NCI-H2196 (cell line): ENCODE data around the gene ASH1L.
"Not testable (repeated sequence)": the region's sequence is repeated elsewhere in the genome, so short reads cannot be mapped to it uniquely, and the experiment has no call there.

Experiments
- DNase-seq: peaks from one replicate; lab custom pipeline; 2025; ENCODE audit not compliant: unreplicated experiment; lab: John Stamatoyannopoulos, UW

The ASH1L gene

DNA sequence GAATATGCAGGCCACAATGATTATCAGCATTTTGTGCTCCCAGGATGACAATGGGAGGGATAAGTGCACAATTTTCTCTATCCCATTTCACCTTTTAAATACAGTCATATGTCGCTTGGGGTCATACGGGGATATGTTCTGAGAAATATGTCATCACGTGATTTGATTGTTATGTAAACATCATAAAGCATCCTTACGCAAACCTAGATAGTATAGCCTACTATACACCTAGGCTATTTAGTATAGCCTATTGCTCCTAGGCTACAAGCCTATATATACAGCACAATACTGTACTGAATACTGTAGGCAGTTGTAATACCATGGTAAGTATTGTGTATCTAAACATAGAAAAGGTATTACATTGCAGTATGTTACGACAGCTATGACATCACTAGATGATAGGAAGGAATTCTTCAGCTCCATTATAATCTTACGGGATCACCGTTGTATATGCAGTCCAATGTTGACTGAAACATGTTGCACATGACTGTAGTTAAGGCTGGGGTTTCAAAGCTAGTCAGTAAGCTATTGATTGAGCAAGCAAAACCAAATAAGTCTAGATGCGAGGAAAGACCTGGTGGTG lies 223.0 kb downstream of the ASH1L start:
- no peak for DNase-seq

DNA sequence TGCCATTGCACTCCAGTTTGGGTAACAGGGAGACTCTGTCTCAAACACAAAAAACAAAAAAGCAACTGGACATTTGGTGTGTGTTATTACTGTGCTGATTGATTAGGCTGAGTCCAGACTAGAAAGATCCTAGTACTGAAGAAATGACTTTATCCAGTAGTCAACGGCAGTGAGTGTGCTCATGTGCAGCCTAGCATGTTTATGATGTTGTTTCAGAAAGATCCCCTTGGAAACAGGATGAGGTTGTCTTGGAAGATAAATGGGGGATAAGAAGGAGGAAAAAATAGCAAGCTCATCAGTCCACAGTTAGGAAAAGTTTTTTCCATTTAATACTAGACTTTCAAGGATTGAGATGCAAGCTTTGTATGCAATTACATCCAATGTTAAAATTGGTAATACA lies 227.6 kb downstream of the ASH1L start:
- no peak for DNase-seq

GRCh38 chr1:155329980-155330598 lies 232.5 kb downstream of the ASH1L start:
- peak; percentile 15 for DNase-seq

DNA sequence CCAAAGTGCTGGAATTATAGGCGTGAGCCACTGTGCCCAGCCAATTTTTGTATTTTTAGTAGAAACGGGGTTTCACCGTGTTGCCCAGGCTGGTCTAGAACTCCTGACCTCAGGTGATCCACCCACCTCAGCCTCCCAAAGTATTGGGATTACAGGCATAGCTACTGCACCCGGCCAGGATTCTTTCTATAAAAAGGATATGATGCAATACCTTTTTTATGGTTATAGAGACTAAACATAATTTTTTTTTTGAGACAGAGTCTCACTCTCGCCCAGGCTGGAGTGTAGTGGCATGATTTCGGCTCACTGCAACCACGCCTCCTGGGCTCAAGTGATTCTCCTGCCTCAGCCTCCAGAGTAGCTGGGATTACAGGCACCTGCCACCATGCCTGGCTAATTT lies 233.7 kb downstream of the ASH1L start:
- not testable (repeated sequence) for DNase-seq

DNA sequence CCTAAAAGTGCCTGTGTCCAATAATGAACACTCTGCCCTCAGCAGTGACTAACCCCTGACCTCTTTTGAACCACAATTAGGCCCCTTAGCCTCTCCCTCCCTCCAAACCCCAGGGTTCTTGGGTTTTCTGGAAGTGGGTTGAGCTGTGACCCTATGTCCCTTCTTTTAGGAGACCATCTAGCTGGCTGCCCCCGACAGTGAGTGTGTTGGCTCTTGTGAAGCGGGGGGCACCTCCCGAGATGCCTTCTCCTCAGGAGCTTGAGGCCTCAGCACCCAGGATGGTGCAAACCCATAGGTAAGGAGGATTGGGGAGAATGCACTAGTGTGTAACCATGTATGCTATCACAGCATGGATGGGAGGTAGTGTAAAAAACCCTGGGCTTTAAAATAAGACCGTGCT lies 234.6 kb downstream of the ASH1L start:
- no peak for DNase-seq

DNA sequence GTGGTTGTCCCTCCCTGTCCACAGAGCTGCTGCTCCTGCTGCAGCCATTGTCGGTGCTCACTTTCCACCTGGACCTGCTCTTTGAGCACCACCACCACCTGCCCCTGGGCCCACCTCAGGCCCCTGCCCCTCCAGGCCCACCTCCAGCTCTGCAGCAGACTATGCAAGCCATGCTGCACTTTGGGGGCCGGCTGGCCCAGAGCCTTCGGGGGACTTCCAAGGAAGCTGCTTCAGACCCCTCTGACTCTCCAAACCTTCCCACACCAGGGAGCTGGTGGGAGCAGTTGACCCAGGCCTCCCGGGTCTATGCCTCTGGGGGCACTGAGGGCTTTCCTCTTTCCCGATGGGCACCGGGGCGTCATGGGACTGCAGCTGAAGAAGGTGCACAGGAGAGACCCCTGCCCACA lies 236.0 kb downstream of the ASH1L start:
- no peak for DNase-seq

DNA sequence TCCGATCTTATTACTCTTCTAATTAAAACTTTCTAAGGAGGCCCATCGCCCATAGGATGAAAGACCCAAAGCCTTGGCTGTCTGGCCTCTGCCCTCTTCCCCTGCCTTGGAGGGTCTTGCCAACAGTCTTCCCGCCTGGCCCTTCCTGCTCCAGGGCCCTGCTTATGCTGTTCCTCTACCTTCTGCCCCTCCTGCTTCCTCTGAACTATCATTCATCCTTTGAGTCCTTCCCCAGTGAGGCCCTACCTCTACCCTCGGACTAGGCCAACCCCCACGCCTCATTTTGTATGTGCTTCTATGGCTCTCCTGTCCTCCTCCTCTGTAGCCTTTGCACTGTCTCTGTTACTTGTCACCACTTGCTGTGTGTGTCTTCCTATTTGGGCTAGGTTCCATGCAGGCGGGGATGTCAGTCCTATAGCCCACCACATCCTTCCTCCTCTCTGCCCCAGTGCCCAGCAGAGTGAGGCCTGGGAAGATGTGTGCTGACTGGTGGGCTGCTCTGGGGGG lies 236.5 kb downstream of the ASH1L start:
- DNase-seq, result no peak

DNA sequence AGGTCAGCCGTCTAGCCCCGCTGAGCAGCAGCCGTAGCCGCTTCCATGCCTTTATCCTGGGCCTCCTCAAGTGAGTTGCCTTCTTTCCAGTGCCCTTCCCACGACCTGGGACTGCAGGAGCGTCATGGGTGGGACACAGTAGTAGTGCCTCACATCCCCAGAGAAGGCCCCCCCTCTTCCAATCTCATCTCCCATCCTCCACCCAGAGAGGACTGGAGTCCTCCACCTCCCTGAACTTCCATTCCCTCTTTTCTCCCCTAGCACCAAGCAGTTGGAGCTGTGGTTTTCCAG lies 237.1 kb downstream of the ASH1L start:
- DNase-seq, result no peak

DNA sequence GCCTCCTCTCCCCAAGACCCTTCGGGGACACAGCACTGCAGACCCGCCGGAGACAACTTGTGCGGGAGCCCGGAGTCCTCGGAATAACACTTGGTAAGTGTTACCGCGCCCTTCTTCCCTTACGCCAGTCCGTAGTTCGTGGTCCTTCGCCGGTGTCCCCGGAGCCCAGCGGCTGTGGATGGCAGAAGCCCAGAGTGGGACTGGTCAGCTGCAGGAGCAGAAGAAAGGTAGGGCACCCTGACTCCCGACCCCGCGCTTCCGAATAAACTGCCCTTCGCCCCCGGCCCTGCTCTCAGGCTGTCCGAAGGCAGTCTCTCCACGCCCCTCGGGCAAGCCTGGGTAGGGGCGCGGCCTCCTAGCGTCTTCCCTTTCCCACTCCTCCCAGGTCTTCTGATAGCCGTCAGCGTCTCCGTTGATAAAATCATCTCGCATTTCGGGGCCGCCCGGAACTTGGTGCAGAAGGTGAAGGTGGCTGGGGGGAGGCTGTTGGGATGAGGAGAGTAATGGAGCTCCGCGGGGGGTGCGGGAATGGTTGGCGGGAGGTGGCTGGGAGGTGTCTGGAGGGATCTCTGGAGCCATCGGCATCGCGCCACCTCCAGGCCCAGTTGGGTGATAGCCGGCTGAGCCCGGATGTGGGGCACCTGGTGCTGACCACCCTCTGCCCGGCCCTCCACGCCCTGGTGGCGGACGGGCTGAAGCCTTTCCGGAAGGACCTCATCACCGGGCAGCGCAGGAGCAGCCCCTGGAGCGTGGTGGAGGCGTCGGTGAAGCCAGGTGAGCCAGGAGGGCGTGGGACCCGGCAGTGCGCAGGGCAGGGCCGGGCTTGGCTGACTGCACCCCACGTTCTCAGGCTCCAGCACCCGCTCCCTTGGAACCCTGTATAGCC lies 237.6 kb downstream of the ASH1L start:
- peak; percentile 73 for DNase-seq

GRCh38 chr1:155324037-155324716 lies 238.4 kb downstream of the ASH1L start:
- peak; percentile 93 for DNase-seq

DNA sequence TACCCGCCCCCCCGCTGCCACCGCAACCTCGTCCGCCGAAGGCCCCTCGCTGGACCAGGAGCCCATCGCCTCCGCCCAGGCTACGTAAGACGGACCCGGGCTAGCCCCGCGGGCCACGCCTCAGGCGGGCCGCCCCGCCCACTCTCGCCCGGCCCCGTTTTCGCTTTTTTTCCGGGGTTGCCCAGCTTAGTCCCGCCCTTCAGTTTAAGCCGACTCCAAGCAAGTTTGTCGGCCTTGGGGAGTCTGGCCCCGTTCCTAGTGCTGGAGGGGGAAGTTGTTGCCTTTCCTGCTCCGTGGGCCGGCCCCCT lies 238.9 kb downstream of the ASH1L start:
- peak; percentile 92 for DNase-seq

DNA sequence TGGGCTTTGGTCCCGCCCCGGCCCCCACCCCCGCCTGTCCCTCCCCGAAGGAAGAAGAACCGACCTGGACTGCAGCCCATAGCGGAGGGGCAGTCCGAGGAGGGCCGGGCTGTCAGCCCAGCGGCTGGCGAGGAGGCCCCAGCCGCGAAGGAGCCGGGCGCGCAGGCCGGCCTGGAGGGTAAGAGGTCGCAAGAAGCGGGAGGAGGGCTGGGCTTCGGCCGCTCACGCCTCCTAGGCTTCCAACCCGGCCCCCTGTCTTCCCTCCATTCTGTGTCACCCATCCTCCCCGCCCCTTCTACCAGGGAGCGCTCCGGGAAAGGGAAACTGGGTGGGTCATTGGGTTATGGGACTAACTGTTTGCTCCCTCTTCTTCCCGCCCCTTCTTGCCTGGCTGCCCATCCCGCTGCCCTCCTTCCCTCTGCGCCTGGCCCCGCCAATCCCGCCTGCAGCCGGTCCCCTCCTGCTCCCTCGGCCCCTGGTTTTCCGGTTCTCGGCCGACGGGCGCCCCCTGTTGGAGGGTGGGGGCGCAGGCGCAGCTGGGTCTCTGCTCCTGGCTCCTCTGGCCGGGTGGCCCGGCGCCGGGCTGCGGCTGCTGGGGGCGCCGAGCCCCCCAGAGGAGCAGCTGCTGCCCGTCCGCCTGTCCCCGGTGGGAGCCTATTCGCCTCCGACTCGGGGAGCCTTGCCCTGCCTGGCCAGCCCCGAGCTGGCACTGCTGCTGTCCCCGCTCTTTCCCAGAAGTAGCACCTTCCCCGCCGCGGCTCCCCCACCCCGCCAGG lies 239.5 kb downstream of the ASH1L start:
- DNase-seq, result peak; percentile 94

- DNase-seq, result no peak
Observed at GRCh38 chr1:155322571-155322952, 240.0 kb downstream of the ASH1L start.

DNA sequence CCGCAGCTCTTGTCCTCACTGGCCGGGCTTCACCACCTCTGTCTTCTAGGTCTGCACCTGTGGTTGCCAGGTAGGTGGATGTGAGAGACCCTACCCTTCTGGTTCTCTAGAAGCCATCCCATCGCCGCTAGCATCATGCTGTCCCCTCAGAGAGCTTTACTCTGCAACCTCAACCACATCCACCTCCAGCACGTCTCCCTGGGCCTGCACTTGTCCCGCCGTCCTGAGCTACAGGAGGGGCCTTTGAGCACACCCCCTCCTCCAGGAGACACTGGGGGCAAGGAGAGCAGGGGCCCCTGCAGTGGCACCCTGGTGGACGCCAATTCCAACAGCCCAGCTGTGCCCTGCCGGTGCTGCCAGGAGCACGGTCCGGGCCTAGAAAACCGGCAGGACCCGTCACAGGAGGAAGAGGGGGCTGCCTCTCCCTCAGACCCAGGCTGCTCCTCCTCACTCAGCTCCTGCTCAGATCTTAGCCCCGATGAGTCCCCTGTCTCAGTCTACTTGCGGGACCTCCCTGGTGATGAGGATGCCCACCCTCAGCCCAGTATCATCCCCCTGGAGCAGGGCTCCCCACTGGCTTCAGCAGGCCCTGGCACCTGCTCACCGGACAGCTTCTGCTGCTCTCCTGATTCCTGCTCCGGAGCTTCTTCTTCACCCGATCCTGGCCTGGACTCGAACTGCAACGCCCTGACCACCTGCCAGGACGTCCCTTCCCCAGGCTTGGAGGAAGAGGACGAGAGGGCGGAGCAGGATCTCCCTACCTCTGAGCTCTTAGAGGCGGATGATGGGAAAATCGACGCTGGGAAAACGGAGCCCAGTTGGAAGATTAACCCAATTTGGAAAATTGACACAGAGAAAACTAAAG lies 240.7 kb downstream of the ASH1L start:
- DNase-seq, result no peak

- peak; percentile 85 for DNase-seq
Observed at GRCh38 chr1:155320661-155321617, 241.7 kb downstream of the ASH1L start, which contains the start of gene RUSC1. TSS of gene RUSC1 (plus strand) at chr1:155320894. CDS start at chr1:155321774, 880 bp downstream.

DNA sequence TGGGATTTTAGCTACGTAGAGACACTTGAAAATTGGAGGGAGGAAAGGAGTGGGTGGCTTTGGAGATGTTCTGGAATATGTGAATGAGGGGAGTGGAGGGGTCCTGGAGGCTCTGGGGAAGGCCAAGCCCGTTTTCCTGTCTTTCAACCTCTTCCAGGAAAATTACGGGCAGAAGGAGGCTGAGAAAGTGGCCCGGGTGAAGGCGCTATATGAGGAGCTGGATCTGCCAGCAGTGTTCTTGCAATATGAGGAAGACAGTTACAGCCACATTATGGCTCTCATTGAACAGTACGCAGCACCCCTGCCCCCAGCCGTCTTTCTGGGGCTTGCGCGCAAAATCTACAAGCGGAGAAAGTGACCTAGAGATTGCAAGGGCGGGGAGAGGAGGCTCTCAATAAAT lies 242.4 kb downstream of the ASH1L start:
- no peak for DNase-seq

- DNase-seq, result no peak
Observed at GRCh38 chr1:155319536-155319935, 243.1 kb downstream of the ASH1L start.

GRCh38 chr1:155318082-155318481 lies 244.5 kb downstream of the ASH1L start:
- DNase-seq, result no peak

- no peak for DNase-seq
Observed at GRCh38 chr1:155316922-155317321, 245.7 kb downstream of the ASH1L start.
